HG03439 (cell line): Measurements from ENCODE around the gene NAV2.

Experiments
- ATAC-seq: cut with Tn5 transposase; IDR thresholded peaks from one replicate; pipeline ENCODE4 v1.9.1; 2021; ENCODE audit warnings: mild to moderate bottlenecking, moderate library complexity; ENCODE audit not compliant: unreplicated experiment

NAV2 gene

GRCh38 chr11:19853016-19853415 is 140.4 kb downstream of the NAV2 start:
- ATAC-seq = no peak

GRCh38 chr11:19853920-19854319 is 141.3 kb downstream of the NAV2 start:
- no peak for ATAC-seq

- ATAC-seq = no peak
These were observed 148.5 kb downstream of the NAV2 start for GRCh38 chr11:19861171-19861570.

GRCh38 chr11:19862091-19862490 is 149.5 kb downstream of the NAV2 start:
- ATAC-seq = no peak

GRCh38 chr11:19864141-19865140 is 151.8 kb downstream of the NAV2 start:
- no peak for ATAC-seq

GRCh38 chr11:19866037-19866436 is 153.4 kb downstream of the NAV2 start:
- no peak for ATAC-seq

- ATAC-seq = no peak
These were observed 153.9 kb downstream of the NAV2 start for GRCh38 chr11:19866521-19866920.

GRCh38 chr11:19867064-19867463 is 154.4 kb downstream of the NAV2 start:
- ATAC-seq = no peak

GRCh38 chr11:19868281-19868821 is 155.7 kb downstream of the NAV2 start:
- ATAC-seq = no peak

- ATAC-seq = no peak
These were observed 156.2 kb downstream of the NAV2 start for GRCh38 chr11:19868871-19869270.

GRCh38 chr11:19869466-19869865 is 156.8 kb downstream of the NAV2 start:
- ATAC-seq = no peak

- no peak for ATAC-seq
These were observed 157.4 kb downstream of the NAV2 start for GRCh38 chr11:19869946-19870589.

GRCh38 chr11:19871531-19871930 is 158.9 kb downstream of the NAV2 start:
- no peak for ATAC-seq

GRCh38 chr11:19872512-19873145 is 160.0 kb downstream of the NAV2 start:
- no peak for ATAC-seq

- ATAC-seq = no peak
These were observed 161.1 kb downstream of the NAV2 start for GRCh38 chr11:19873730-19874129.

GRCh38 chr11:19874266-19874665 is 161.6 kb downstream of the NAV2 start:
- ATAC-seq = no peak

GRCh38 chr11:19876750-19877149 is 164.1 kb downstream of the NAV2 start:
- ATAC-seq = no peak

GRCh38 chr11:19878520-19878919 is 165.9 kb downstream of the NAV2 start:
- ATAC-seq = no peak

- no peak for ATAC-seq
These were observed 166.9 kb downstream of the NAV2 start for GRCh38 chr11:19879307-19880087.

- no peak for ATAC-seq
These were observed 167.4 kb downstream of the NAV2 start for GRCh38 chr11:19880088-19880345.

- no peak for ATAC-seq
These were observed 168.5 kb downstream of the NAV2 start for GRCh38 chr11:19881177-19881576.
